ENCODE data around the gene GOLT1A. TPM values are rescaled to one million over a fixed set of nuclear protein-coding genes. Genes with fewer than 3 reads are reported as not detected.

The GOLT1A gene
- total and polyA plus RNA-seq, 2 of the 8 experiments (the other 6 are each of a cell fraction or from before 2014, with no cell fraction given): 7.5 to 8.5 TPM

DNA sequence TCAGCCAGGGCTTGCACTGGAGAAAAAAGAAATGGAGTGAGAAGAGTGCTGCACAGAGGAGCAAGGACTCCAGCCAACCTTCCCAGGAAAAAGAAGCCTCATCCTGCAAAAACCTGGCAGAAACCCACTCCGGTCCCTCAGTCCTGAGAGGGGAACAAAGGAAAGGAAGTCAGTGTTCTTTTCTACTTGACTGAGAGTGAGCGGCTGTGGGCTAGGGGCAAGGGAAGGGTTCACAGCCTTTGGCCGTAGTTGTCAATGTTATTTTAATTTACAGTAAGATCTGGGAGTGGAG is 8.9 kb upstream of the GOLT1A start (continued):
- TF ChIP-seq BACH1 (IDR thresholded peaks at IDR 0.05; ENCODE audit: low read length): no peak
- TF ChIP-seq, protein P1, sequence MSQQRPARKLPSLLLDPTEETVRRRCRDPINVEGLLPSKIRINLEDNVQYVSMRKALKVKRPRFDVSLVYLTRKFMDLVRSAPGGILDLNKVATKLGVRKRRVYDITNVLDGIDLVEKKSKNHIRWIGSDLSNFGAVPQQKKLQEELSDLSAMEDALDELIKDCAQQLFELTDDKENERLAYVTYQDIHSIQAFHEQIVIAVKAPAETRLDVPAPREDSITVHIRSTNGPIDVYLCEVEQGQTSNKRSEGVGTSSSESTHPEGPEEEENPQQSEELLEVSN (IDR thresholded peaks at IDR 0.05): no peak
